HG02870 (cell line): ENCODE results near the gene C22orf39.

Source experiments
- ATAC-seq: cut with Tn5 transposase; IDR thresholded peaks from one replicate; pipeline ENCODE4 v1.9.1; 2021; ENCODE audit warnings: mild to moderate bottlenecking, moderate library complexity; ENCODE audit not compliant: unreplicated experiment

C22orf39 gene

DNA sequence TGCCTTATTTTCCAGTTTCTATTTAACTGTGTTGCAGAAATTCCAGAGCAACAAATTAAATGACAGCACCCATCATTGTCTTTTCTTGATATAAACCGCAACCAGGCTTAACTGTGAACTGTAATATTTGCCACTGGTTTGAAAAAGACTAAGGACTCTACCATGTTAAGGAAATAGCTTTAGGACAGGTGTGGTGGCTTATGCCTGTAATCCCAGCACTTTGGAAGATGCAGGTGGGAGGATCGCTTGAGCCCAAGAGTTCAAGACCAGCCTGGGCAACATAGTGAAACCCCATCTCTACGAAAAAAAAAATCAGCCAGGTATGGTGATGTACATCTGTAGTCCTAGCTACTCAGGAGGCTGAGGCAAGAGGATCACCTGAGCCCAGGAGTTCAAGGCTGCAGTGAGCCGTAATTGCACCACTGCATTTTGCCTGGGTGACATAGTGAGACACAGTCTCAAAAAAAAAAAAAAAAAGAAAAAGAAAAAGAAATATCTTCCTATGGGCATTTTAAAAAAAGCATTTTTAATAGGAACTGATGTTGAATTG lies 44.8 kb downstream of the C22orf39 start:
- ATAC-seq = no peak

DNA sequence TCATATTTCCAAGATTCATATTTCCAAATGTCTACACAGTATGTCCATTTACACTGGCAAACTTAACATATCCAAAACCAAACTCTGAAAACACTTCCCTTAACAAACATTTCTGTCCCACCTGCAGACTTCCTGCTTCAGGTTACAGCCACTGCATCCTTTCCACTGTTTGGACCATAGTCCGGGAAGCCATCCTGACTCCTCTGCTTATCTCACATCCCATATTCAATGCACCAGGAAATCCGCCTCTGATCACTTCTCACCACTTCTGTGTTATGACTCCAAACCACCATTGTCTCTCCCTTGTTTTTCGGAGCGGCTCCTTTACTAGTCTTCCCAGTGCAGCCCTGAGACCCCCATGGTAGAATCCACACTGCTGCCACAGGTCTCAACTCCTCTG lies 46.0 kb downstream of the C22orf39 start:
- no peak for ATAC-seq

DNA sequence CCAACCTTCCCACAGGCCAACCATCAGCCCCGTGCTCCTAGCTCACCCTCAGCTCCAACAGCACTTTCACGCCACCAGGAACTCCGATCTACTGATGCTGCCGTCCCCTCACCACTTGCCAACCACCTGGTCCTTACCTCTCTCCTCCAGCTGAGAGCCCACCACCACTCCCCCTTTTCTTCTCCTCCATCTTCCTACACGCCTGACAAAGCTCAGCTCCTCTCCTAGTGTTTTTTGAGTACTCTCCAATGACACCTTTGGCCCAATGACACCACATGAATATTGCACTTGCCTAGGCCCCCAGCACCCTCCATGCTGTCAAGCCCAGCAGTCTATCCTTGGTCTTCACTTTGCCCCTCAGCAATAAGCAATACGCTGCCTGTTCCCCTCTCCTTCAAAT lies 46.6 kb downstream of the C22orf39 start:
- ATAC-seq = no peak

DNA sequence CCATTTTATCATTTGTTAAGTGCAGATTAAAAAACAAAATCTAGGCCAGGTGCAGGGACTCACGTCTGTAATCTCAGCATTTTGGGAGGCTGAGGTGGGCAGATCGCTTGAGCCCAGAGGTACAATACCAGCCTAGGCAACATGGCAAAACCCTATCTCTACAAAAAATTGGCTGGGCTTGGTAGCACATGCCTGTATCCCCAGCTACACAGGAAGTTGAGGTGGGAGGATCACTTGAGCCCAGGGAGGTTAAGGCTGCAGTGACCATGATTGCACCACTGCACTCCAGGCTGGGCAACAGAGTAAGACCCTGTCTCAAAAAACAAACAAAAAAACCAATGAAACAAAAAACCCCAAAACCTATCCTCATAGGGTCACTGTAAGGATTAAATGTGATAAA lies 48.9 kb downstream of the C22orf39 start:
- ATAC-seq = no peak

DNA sequence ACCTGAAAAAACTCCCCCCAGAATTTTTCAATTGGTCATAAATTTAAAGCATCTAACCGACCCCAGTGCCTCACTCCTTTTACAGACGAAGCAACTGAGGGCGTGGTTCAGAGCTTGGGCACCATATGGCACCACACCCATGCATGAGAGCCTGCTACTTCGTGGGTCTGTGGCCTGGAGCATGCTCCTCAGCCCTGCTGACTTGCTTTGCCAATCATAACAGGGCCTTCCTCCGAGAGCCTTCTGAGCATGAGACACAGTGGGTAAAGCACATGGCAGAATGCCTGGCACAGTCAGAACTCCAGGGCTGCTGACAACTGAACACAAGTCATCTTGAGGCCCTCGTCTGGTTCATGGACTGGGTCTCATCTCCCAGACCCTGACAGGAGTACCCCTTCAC lies 49.3 kb downstream of the C22orf39 start:
- no peak for ATAC-seq

DNA sequence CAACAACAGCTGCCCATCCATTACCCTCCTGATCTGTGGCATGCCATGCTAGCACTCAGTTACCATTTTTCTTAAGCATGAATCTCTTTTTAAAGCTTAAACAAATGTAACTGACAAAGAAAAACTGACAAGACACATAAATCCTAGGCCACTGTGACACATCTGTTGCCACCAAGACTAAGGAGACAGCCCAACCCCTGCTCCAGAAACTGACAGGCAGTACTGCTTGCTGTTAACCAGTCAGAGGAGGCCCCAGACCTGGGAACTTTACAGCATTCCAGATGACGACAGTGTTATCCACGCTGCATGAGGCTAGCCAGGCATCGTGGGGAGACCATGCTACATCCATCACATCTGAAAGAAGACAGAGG lies 49.8 kb downstream of the C22orf39 start:
- no peak for ATAC-seq

DNA sequence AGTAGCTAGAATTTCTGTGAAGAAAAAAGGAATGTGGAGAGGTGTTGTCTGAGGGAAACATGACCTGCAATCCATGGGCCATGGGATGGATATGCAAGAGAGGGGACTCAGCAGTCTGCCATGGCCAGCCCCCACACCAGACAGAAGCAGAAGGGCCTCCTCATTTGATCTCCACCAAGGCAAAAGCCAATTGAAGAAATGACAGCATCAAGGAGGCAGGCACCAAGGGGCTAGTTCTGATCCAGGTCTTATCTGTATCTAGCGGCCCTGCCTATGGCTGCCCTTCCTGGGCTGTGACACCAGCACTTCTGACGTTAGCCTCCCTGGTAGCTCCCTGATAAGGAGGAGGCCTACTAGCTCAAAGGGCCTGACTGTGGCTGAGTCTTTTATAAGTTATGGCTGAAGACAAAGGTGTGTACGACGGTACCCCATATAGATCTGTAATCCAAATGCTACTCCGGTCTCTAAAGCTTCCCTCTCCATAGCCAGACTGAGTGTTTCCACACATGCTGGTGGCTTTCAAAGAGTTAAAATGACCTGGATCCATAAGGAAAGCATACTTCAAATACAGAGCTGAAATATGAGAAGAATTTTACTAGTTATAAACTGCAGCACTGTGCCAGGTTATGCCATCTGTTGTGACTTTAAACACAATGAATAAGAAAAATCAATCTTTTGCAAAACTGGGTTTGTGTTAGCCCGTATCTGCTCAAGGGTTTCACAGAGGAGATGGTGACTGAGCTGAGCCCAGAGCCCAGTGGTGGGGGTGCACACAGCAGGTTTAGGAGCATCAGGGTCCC lies 50.4 kb downstream of the C22orf39 start:
- no peak for ATAC-seq

DNA sequence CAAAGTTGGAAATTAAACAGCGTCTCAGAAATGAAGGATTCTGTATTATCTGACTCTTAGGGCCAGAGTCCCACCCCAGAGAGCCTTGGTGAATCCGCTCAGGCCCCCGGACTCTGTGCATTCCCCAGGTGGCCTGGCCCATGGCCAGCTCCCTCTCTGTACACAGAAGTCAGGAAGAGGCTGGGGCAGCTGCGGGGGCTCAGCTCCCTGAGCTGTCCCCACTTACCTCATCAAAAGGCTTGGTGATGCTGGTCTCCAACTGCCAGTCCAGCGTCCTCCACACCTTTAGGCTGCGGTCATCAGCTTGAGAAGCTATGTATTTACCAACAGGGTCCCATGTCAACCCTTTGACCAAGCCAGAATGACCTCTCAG lies 51.0 kb downstream of the C22orf39 start:
- no peak for ATAC-seq

DNA sequence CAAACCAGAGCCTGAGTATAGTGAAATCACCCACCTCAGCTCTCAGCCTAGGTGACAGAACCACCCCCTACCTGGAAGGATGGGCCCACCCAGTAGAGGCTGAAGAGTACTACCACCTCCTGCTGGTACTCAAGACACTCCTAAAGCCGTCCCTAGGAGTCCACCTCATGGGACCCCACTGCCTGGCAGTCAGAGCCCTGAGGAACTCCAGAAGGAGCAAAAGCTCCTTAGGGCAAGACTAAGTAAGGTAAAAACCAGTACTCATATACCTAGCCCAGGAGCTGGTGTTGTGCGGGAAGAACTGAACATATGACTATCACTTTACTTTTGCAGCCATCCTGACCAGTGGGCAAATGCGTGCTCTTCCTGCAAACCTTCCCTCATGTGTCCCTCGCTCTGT lies 52.2 kb downstream of the C22orf39 start:
- no peak for ATAC-seq

DNA sequence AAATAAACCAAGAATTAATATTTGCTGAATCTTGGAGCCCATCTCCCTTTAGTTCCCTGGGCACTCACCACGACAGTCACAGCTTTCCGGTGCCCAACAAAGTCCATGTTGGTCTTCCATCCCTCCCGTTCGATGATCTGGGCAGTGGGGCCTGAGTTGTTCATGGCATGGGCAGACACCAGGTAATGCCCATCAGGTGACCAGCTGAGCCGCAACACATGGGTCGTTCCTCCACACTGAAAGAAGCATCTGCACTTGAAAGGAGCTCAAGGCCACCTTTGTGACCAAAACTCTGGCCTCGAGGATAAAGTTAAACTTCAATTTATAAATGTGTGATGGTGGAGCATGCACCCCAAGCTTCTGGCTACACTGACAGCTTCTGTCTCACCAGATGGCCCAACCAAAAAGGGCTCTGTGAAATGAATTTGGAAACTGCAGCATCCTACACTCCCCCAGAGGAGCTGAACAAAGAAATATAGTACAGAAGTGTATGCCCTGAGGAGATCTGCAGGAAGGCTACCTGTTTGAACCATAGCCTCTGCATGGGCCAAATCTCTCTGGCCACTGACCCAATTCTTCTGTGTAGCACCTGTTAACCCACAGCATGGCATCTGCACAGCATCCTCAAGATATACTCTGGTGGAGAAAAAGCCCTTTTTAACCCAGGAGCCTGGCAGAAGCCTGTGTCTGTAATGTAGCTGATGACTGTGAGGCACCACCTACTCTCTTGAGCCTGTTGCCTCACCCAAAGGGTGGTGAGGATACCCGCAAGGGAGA lies 53.0 kb downstream of the C22orf39 start:
- ATAC-seq = no peak

DNA sequence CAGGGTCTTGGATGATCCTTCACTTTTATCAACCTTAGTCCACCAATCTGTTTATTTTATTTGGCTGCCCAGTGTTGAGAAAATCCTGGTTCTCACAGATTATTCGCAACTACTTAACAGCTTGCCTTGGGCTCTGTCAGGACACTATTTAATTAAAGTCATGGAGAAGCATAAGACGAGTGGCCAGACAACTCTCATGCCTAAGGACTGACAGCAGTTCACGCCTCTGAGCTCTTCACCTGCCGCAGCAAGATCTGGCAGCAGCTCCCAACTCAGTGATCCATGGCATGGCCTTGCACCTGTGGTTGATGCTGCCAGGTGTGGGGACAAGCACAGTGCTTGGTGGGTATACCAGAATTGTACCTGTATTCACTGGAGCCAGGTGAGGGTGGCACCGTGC lies 53.8 kb downstream of the C22orf39 start:
- ATAC-seq = no peak
